ENCODE measurements around the gene PRKAG3.

PRKAG3 gene

DNA sequence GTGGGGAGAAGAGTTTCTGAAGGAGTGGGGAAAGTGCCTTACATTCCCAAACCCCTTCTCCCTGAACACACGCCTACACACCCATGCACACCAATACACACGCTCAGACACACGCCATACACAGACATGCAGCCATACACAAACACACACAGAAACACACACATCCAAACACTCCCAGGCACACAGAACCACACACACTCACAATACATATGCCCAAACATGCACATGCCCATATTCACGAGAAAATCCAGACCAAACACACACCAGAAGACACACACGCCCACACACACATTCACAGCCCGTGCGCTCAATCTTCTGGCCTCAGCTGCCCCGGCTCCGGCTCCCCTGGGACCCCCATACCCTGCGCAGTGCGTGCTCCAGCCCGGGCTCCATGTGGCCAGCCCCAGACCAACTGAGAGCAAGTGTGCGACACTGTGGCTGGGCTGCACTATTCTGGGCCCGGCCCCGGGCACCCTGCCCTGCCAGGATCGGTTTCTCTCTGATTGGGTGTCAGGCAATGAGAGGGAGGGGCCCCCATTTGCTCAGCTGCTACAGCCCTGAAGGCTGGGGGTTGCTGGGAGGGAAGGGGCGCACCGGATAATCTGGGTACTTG is at the start of gene PRKAG3:
PRKAG3 (minus strand) TSS at position 426 of the 613 bp plus-strand sequence.
- no peak for DNase-seq

DNA sequence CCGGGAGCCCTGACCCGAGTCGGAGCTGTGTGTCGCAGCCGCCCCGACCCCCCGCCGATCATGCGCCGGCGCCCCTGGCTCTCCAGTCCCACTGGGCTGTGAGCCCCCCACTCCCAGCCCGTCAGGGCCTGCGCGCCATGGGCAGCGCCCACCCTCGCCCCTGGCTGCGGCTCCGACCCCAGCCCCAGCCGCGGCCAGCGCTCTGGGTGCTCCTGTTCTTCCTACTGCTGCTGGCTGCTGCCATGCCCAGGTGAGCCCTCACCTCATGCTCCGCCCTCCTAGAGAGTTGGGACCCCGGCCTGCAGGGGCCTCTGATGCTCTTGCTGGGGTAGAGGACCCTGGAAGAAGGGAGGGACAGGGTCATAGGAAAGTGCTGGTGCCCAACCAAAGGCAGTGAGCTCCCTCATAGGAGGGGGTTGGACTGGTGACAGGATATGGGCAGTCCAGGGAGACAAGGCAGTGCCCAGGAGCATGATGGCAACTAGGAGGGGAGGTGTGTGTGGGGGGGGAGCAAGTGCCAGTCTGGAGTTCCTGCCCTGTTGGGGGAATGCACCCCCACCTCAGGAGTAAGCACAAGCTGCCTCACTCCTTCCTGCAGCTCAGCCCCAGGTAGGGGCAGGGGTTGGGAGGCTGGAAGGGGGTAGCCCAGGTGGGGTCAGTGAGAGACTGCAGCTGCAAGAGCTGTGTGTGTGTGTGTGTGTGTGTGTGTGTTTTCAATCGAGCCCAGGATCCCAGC is 49.4 kb upstream of the PRKAG3 start:
- DNase-seq, result no peak

DNA sequence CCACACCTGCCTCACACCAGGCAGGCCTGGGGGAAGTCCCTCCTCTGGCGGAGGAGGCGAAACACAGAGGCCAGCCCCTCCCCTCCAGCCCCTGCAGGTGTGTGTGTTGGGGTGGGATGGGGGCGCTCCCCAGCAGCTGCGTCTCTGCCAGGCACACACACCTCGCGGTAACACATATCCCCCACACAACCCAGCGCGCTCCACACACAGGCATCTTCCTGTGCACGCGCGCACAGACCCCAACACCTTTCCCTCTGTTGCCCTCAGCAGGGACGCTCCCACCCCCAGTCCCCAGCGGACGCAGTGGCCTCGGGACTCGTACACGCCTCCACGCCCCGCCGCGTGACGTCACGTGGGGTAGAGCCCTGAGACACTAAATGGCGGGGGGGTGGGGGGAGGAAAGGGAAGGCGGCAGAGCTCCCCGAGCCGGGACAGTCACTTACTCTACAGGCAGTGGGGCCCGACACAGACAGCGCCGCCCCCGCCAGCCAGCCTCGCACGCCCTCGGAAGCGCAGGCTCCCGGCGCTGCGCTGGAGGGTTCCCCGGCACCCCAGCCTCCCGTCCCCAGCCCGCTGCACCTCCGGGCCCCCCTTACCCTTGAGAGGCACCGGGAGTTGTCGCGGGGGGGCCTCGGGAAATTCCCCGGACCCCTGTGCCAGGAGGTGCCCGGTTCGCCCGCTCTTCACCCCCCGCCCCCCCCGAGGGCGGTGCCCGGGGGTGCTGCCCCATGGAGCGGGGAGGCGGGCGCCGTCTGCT is 48.7 kb upstream of the PRKAG3 start, which contains the start of gene WNT10A:
WNT10A (plus strand) TSS at position 751 of the 757 bp plus-strand sequence. CDS start 144 bp downstream, outside the sequence.
- no peak for DNase-seq

GRCh38 chr2:218879776-218880101 is 48.1 kb upstream of the PRKAG3 start:
- no peak for DNase-seq

DNA sequence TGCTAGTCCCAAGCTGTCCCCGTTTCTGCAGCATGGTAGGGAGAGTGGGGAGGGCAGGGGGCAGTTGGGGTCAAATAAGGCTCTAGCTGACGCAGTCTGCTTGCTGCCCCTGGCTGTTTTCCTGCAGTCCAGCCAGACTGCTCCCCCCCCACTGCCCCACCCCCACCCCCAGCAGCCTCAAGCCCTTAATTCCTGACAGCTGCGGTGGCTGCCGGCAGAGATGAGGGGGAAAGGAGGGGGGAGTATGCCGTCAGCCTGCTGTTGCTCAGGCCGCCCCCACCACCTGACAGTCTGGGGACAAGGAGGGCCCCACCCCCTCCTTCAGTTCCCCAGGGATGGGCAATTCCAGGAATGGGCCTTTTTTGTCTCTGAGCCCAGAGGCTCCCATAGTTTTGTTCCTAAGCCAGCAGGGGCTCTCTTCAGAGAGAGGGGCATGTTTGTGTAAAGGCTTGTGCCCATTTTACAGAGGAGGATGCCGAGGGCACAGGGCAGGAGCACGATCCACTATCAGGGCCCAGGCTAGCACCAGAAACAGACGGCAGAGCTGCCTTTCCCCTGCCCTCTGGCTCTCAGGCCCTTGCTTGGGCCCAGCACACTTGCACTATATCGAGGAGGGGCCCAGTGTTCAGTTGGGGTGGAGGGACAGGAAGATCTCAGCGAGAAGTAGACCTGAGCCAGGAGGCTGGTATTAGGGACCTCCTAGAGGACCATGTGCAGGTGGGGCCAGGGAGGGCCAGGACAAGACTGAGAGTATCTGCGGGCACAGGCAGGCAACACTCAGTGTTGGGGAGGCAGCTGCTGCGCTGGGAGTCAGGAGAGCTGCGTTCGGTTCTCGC is 47.5 kb upstream of the PRKAG3 start:
- DNase-seq, result no peak

DNA sequence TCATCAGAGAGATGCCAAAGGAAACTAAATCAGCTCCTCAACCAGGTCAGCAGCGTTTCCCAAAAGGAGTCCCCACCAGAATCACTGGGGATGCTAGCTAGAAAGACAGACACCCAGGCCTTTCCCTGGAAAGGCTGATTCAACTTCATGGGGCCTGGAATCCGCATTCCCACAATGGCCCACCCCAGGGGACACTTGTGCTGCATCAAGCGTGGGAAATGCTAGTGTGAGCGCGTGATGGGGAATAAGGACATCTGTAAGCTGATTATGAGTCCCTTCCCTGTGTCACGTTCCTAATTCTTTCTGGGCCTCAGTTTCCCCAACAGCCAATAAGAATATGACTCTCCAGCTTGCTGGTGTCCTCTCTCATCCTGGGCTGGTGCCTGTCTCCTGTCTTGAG is 46.9 kb upstream of the PRKAG3 start:
- DNase-seq, result no peak

GRCh38 chr2:218877891-218878290 is 46.3 kb upstream of the PRKAG3 start:
- no peak for DNase-seq

- no peak for DNase-seq
Measured at GRCh38 chr2:218877331-218877730, 45.7 kb upstream of the PRKAG3 start.

- peak; percentile 52 for DNase-seq
Measured at GRCh38 chr2:218876562-218877219, 45.1 kb upstream of the PRKAG3 start.

DNA sequence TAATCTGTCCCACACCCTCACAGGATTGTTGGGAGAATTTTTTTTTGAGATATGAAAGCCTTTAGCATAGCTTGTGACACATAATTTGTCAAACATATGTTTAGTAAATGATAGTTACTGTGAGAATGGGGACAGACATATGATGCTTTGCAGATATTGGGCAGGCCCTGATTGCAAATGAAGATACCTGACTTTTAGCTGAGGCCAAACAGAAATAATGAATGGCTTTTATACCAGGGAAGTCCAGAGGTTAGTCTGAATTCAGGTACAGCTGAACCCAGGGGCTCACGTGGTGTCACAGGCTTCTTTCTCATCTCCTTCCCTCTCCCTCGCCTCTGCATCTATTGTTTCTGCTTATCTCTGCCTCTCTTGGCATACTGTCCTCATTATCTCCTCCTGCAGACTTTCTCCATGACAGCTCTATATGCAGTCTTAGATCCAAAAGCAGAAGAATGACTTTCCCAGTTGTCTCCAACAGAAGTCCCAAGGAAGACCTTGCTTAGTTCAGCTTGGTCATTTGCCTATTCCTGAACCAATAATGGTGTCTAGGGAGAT is 44.2 kb upstream of the PRKAG3 start:
- DNase-seq, result no peak

- no peak for DNase-seq
Measured at GRCh38 chr2:218873359-218874194, 42.0 kb upstream of the PRKAG3 start.

- no peak for DNase-seq
Measured at GRCh38 chr2:218872645-218873358, 41.2 kb upstream of the PRKAG3 start.

GRCh38 chr2:218871345-218872302 is 40.0 kb upstream of the PRKAG3 start:
- DNase-seq, result no peak

GRCh38 chr2:218870984-218871344 is 39.4 kb upstream of the PRKAG3 start:
- DNase-seq, result no peak

DNA sequence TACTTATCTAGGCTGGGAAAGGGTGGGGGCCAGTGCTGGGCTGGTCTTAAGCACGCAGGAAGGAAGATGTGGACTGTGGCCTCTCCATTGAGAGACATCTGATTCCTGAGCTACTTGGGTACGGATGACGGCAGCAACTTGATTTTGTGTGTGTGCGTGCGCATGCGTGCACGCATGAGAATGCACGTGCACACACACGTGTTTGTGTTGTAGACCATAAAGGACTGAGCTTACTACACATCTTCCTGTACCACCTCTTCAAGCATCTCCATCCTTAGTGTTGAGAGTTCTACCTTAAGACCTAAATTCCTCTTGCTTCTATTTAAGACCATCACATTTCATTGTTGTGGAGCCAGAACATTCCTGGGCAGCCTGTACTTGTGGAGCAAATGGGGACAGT is 37.5 kb upstream of the PRKAG3 start:
- DNase-seq, result no peak

DNA sequence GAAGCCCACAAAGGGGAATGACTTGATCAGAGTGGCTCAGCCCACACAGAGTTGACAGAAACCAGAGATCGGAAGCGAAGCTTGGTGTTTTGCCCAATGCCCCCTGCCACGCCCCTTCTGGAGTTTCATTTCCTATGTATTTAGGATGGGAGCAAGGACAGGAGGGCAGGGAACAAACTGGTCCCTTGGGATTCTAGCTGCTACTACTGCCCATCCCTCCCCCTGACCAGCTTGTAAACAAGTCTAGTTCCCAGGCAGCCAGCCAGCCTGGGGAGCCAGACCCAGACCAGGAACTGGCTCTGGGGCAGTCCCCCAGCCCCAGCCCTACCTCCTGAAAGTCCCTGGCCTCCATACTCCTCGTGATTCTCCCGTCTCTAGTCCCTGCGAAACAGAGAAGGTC is 36.3 kb upstream of the PRKAG3 start:
- DNase-seq, result no peak

- DNase-seq, result no peak
Measured at GRCh38 chr2:218865999-218866398, 34.4 kb upstream of the PRKAG3 start.

DNA sequence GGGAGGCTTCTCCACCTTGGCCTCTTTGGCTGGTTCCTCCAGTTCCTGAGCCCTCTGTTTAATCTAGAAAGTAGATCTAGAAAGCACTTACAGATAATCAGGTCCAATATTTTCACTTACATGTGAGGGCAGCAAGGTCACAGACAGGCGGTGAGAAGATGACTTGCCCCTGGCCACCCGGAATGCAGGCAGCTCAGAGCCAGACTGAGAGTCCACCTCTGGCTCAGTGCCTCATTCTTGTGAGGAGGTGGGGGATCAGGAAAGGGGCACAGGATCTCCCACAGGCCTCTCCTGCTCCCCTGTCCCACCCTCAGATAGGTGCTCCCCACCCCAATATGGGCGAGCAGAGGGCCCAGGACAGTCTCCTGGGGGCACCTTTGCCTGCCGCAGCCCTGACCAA is 33.8 kb upstream of the PRKAG3 start:
- DNase-seq, result no peak

GRCh38 chr2:218863021-218863520 is 31.5 kb upstream of the PRKAG3 start:
- no peak for DNase-seq

Measured in T1000 (cell line).